Activated naive CD4-positive, alpha-beta T cell treated with anti-CD3 and anti-CD28 coated beads, Interleukin-2, amount 10 ng/mL, durations not matched to agents 7 days and 5 days (primary cell): ENCODE measurements around the gene HPCAL1.

Experiments used
- CTCF ChIA-PET: fragments of 350-600 bp; sonication (Branson Sonifier 250); formaldehyde crosslinking; loops from one replicate; lab custom pipeline; 2021; ENCODE audit warnings: antibody characterized with exemption; lab: Charles Lee
- DNase-seq: peaks from one replicate; pipeline ENCODE4 v3.0.0-alpha.2; 2020
- H3K27ac Mint-ChIP-seq: one replicate; pipeline ENCODE4 v1.8.0; 2021; ENCODE audit warnings: mild to moderate bottlenecking, moderate library complexity, mixed read lengths
- H3K27me3 Mint-ChIP-seq: one replicate; pipeline ENCODE4 v1.8.0; 2021; ENCODE audit warnings: mild to moderate bottlenecking, mixed read lengths
- H3K36me3 Mint-ChIP-seq: one replicate; pipeline ENCODE4 v1.8.0; 2021; ENCODE audit warnings: mixed read lengths
- H3K4me1 Mint-ChIP-seq: one replicate; pipeline ENCODE4 v1.8.0; 2021; ENCODE audit warnings: mixed read lengths
- H3K4me3 Mint-ChIP-seq: one replicate; pipeline ENCODE4 v1.8.0; 2021; ENCODE audit warnings: mild to moderate bottlenecking, moderate library complexity, mixed read lengths
- H3K9me3 Mint-ChIP-seq: one replicate; pipeline ENCODE4 v1.8.0; 2021; ENCODE audit warnings: mixed read lengths

The HPCAL1 gene

GRCh38 chr2:10432311-10433181, 129.8 kb downstream of the HPCAL1 start:
- DNase-seq, result no peak
- H3K36me3 Mint-ChIP-seq, result no peaks in the 10 kb centered on the region
- peaks cover 13% of the 10 kb centered on the region for H3K4me1 Mint-ChIP-seq
- no peak overlapping the region for H3K27ac Mint-ChIP-seq
- H3K4me3 Mint-ChIP-seq, result peak overlapping the region; percentile 44
- H3K9me3 Mint-ChIP-seq, result no peaks in the 10 kb centered on the region
- H3K27me3 Mint-ChIP-seq, result peaks cover 46% of the 10 kb centered on the region
- CTCF ChIA-PET, result interaction anchor here (0.8 to 4.6 kb wide), 7 partner anchors 14 to 314 kb away, joined by 3 to 31 read pairs (median 4); no protein-coding TSS in a partner anchor

- Mint-ChIP-seq H3K4me1 (peaks cover 13% of the 10 kb centered on the region), H3K27me3 (peaks cover 46% of the 10 kb centered on the region), H3K36me3 (no peaks in the 10 kb centered on the region), H3K9me3 (no peaks in the 10 kb centered on the region), H3K4me3 (no peak overlapping the region), H3K27ac (no peak overlapping the region)
- CTCF ChIA-PET, result interaction anchor here (1.1 to 4.6 kb wide), 5 partner anchors 25 to 361 kb away, joined by 4 to 79 read pairs (median 31); no protein-coding TSS in a partner anchor
- no peak for DNase-seq
These were observed 130.7 kb downstream of the HPCAL1 start for GRCh38 chr2:10433264-10433946.

- Mint-ChIP-seq H3K9me3 (no peaks in the 10 kb centered on the region), H3K36me3 (peaks cover 2% of the 10 kb centered on the region), H3K4me3 (no peak overlapping the region), H3K4me1 (peaks cover 13% of the 10 kb centered on the region), H3K27me3 (peaks cover 46% of the 10 kb centered on the region), H3K27ac (no peak overlapping the region)
- DNase-seq, result no peak
- CTCF ChIA-PET, result interaction anchor here (0.6 to 4.6 kb wide), 36 partner anchors 9 to 1229 kb away, joined by 3 to 79 read pairs (median 6); partner anchors contain the start of gene RRM2
These were observed 131.5 kb downstream of the HPCAL1 start for GRCh38 chr2:10433947-10434885.

- Mint-ChIP-seq H3K9me3 (no peaks in the 10 kb centered on the region), H3K36me3 (peaks cover 8% of the 10 kb centered on the region), H3K27ac (no peak overlapping the region), H3K4me3 (no peak overlapping the region), H3K4me1 (peaks cover 13% of the 10 kb centered on the region), H3K27me3 (peaks cover 46% of the 10 kb centered on the region)
- CTCF ChIA-PET, result interaction anchor here (0.6 to 4.6 kb wide), 49 partner anchors 8 to 1292 kb away, joined by 3 to 79 read pairs (median 5); partner anchors contain the start of gene RRM2
- peak; percentile 73 for DNase-seq
These were observed 132.4 kb downstream of the HPCAL1 start for GRCh38 chr2:10434886-10435819.

- Mint-ChIP-seq H3K4me3 (no peak overlapping the region), H3K9me3 (no peaks in the 10 kb centered on the region), H3K4me1 (peaks cover 13% of the 10 kb centered on the region), H3K36me3 (peaks cover 9% of the 10 kb centered on the region), H3K27ac (no peak overlapping the region), H3K27me3 (peaks cover 39% of the 10 kb centered on the region)
- CTCF ChIA-PET, result interaction anchor here (0.6 to 4.6 kb wide), 24 partner anchors 7 to 1293 kb away, joined by 3 to 79 read pairs (median 8); partner anchors contain the start of gene RRM2
- DNase-seq, result no peak
These were observed 133.1 kb downstream of the HPCAL1 start for GRCh38 chr2:10435820-10436204.

GRCh38 chr2:10436583-10437110, 133.9 kb downstream of the HPCAL1 start:
- Mint-ChIP-seq H3K27me3 (peaks cover 31% of the 10 kb centered on the region), H3K27ac (no peak overlapping the region), H3K4me3 (no peak overlapping the region), H3K36me3 (peaks cover 11% of the 10 kb centered on the region), H3K4me1 (peaks cover 13% of the 10 kb centered on the region), H3K9me3 (no peaks in the 10 kb centered on the region)
- CTCF ChIA-PET, result interaction anchor here (1.1 to 4.6 kb wide), 5 partner anchors 9 to 365 kb away, joined by 3 to 79 read pairs (median 31); no protein-coding TSS in a partner anchor
- DNase-seq, result no peak

- CTCF ChIA-PET, result interaction anchor here (0.6 to 1.1 kb wide), 2 partner anchors 8 to 21 kb away, joined by 3 read pairs; no protein-coding TSS in a partner anchor
- no peak overlapping the region for H3K4me3 Mint-ChIP-seq
- H3K4me1 Mint-ChIP-seq, result peaks cover 7% of the 10 kb centered on the region
- H3K36me3 Mint-ChIP-seq, result peaks cover 20% of the 10 kb centered on the region
- no peak for DNase-seq
- peaks cover 19% of the 10 kb centered on the region for H3K27me3 Mint-ChIP-seq
- H3K27ac Mint-ChIP-seq, result no peak overlapping the region
- no peaks in the 10 kb centered on the region for H3K9me3 Mint-ChIP-seq
These were observed 135.1 kb downstream of the HPCAL1 start for GRCh38 chr2:10437806-10438205.

- no peak for DNase-seq
- Mint-ChIP-seq H3K27ac (no peak overlapping the region), H3K27me3 (peaks cover 11% of the 10 kb centered on the region), H3K4me3 (no peak overlapping the region), H3K36me3 (peaks cover 28% of the 10 kb centered on the region), H3K4me1 (peaks cover 3% of the 10 kb centered on the region), H3K9me3 (no peaks in the 10 kb centered on the region)
- CTCF ChIA-PET, result interaction anchor here (1.0 to 2.1 kb wide), 6 partner anchors 30 to 366 kb away, joined by 3 to 11 read pairs (median 4); no protein-coding TSS in a partner anchor
These were observed 136.0 kb downstream of the HPCAL1 start for GRCh38 chr2:10438688-10439087.

- no peak overlapping the region for H3K4me3 Mint-ChIP-seq
- H3K36me3 Mint-ChIP-seq, result peaks cover 32% of the 10 kb centered on the region
- CTCF ChIA-PET, result interaction anchor here (1.0 to 2.1 kb wide), 6 partner anchors 30 to 367 kb away, joined by 3 to 11 read pairs (median 4); no protein-coding TSS in a partner anchor
- no peak for DNase-seq
- no peaks in the 10 kb centered on the region for H3K9me3 Mint-ChIP-seq
- H3K27me3 Mint-ChIP-seq, result peaks cover 5% of the 10 kb centered on the region
- peaks cover 4% of the 10 kb centered on the region for H3K4me1 Mint-ChIP-seq
- peak overlapping the region; percentile 42 for H3K27ac Mint-ChIP-seq
These were observed 136.6 kb downstream of the HPCAL1 start for GRCh38 chr2:10439185-10439879.

- no peak overlapping the region for H3K27ac Mint-ChIP-seq
- no peaks in the 10 kb centered on the region for H3K9me3 Mint-ChIP-seq
- peaks cover 8% of the 10 kb centered on the region for H3K4me1 Mint-ChIP-seq
- CTCF ChIA-PET, result interaction anchor here (1.2 to 2.1 kb wide), 5 partner anchors 31 to 367 kb away, joined by 3 to 11 read pairs (median 4); no protein-coding TSS in a partner anchor
- no peak for DNase-seq
- H3K4me3 Mint-ChIP-seq, result no peak overlapping the region
- H3K36me3 Mint-ChIP-seq, result peaks cover 38% of the 10 kb centered on the region
- peaks cover 2% of the 10 kb centered on the region for H3K27me3 Mint-ChIP-seq
These were observed 137.3 kb downstream of the HPCAL1 start for GRCh38 chr2:10439971-10440370.

GRCh38 chr2:10440736-10441135, 138.0 kb downstream of the HPCAL1 start:
- H3K36me3 Mint-ChIP-seq, result peaks cover 41% of the 10 kb centered on the region
- H3K27me3 Mint-ChIP-seq, result no peaks in the 10 kb centered on the region
- H3K27ac Mint-ChIP-seq, result no peak overlapping the region
- no peaks in the 10 kb centered on the region for H3K9me3 Mint-ChIP-seq
- no peak overlapping the region for H3K4me3 Mint-ChIP-seq
- DNase-seq, result no peak
- CTCF ChIA-PET, result interaction anchor here (0.9 to 2.1 kb wide), 2 partner anchors 32 to 361 kb away, joined by 3 to 11 read pairs; no protein-coding TSS in a partner anchor
- H3K4me1 Mint-ChIP-seq, result peaks cover 13% of the 10 kb centered on the region
